Stimulated activated CD8-positive, alpha-beta memory T cell treated with anti-CD3 and anti-CD28 coated beads, Interleukin-12 subunit alpha, Interleukin-12 subunit beta, amount 100 ng/mL, for 24 hours (primary cell): ENCODE data around the gene COL4A2.

Experiments used
- DNase-seq: peaks from one replicate; pipeline ENCODE4 v3.0.0-alpha.2; 2020; ENCODE audit errors: extremely low read depth

COL4A2 gene

GRCh38 chr13:110339975-110340550 is 33.0 kb downstream of the COL4A2 start:
- no peak for DNase-seq

GRCh38 chr13:110340812-110341444 is 33.8 kb downstream of the COL4A2 start:
- DNase-seq: peak; percentile 17

DNA sequence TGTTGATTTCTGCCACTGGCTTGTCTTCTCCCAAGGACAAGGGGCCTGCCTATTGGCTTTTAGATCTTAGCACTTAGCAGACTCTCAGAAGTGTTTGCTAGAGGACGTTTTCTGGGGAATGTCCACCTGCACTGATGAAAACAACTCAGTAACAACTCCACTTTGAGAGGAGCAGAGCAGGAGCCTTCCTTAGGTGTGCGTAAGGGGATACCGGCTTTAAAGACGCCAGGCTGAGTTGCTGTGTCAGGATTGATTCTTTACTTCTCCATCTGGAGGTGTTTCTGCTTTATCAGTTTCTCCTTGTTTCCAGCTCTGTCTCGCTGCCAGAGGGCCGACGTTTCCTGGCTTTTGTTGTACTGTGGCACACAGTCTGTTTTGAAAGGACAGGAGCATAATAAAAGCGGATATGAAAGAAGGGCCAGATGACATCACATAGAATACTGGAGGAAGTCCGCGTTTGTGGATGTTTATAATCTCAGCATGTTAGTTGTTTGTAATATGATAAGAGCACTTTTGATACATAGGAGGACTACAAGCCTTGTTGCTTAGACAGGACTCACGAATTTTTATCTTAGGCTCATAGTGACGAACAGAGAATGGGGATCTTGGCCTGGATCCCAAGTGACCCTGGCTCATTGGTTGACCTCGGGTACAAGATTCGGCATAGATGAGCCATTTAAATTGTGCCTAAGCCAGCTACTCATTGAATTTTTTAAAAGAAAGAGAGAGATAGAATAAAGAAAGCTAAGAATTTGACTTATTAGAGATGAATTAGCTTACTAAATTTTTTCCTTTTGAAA is 34.6 kb downstream of the COL4A2 start:
- DNase-seq: no peak

- no peak for DNase-seq
Measured at GRCh38 chr13:110342474-110342873, 35.4 kb downstream of the COL4A2 start.

GRCh38 chr13:110343241-110343865 is 36.3 kb downstream of the COL4A2 start:
- no peak for DNase-seq

- DNase-seq: no peak
Measured at GRCh38 chr13:110344320-110344719, 37.2 kb downstream of the COL4A2 start.

DNA sequence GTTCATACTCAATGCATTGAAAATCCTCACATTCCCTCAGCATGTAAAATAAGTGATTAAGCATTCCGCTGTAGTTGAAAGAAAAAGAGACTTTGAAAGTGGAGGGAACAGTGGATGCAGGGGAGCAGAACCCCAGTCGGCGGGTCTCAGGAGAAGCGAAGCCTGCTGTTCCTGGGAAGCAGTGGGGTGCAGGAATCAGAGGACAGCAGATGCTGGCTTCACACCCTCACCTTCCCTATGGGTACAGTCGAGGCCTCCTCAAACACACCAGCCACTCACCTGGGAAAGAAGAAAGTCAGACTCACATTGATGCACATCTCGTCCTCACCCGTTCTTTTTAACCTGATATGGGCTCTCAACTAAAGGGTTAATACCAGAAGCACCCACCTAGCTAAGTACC is 38.2 kb downstream of the COL4A2 start:
- DNase-seq: no peak

DNA sequence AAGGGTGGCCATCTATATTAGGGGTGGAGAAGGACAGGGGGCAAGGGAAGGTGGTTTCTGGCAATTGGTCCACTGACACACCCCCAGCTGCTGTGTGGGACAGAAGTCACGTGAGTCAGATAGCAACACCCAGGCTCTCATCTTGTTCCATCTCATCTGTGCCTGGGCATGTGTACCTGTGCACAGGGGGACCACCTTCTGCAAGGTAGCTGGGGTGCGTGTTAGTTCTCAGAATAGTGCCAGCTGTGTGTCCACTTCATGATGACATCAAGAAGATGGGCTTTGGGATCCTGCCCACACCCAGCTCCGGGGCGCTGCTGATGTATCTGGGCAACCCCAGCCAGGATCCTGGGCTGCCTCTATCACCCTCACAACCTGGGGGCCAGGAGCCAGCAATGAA is 38.6 kb downstream of the COL4A2 start:
- no peak for DNase-seq

DNA sequence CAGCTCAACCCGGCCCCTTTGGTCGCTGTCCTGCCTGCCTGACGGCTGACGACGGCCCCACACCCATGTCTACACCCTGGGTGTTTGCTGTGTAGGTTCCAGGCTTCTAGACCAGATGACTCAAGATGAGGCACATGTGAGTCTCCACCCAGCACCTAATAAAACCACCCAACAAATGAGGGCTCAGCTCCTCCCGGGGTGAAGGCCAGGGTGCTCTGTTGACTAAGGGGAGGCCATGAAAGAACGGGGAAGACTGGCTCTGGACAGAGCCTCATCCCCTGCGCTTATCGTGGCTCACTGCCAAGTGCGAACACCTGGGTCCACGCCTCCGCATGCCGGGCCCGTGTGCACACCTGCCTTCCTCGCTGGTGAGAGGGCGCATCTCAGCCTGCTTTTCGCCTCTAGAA is 39.6 kb downstream of the COL4A2 start:
- DNase-seq: no peak

DNA sequence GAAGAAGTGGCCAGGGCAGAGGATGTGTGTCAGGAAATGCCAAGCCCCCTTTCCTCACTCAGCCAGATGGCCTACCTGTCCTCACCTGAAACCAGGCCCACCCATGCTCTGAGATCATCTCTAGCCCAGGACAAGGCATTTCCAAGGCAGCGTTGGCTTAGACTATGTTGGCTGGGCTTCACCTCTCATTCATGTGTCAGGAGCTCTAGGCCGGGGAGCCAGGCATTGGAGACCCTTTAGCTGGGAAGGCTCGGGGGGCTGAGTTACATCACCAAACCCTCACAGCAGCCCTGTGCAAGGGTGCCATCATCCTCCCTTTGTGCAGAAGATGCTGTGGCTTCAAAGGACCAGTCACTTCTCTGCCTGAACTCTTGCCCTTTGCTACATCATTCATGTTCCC is 40.0 kb downstream of the COL4A2 start:
- DNase-seq: no peak

- no peak for DNase-seq
Measured at GRCh38 chr13:110347535-110348308, 40.6 kb downstream of the COL4A2 start.

DNA sequence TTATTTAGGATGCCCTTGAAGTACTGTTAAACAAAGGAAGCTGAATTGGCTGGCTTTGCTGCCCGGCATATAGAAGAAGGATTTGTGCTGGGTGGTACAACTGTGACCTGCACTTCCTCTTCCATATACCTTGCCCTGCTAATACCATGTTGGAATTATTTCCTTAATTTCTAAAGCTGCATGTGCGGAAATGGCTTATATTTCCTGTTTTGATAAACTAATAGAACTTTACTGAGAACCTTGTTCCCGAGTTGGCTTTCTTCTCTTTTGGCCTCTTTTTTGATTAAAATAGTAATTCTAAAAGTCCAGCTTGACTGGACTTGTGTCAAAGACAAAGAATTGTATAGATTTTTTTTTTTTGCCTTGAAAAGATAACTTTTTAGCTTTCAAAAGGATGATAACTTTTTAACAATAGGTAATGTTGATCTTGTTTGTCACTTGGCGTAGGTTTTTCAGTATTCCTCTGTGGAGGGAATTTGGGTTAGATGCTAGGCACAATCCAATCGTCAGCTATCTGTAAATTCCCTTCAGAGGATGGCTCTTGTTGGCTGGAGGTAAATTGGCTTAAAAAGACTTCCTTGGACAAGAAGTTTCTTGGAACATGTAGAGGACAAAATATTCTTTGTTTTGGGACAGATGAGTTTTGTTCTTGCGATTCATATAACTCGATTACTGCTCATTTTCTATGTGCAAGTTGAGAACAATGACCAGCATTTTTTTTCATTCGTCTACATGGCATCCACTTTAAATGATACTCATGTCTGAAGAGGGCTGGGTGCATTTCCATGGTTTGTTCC is 41.4 kb downstream of the COL4A2 start:
- DNase-seq: no peak

DNA sequence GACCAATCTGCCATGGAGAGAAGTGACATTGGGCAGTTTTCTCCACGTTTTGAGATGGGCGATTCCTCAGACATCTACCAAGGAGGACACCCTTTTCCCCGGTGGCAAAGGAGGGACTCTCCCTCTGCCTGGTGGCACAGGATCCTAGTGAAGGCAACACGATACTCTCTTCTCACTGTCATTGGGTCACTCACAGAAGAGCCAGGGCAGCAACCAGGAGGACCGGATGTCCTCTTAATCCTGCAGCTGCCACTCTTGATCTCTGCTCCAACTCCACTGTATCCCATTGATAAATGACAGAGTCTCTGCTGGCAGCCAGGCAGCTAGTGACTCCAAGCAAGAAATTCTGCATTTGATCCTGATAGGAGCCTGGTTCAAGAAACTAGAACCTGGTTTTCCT is 42.2 kb downstream of the COL4A2 start:
- DNase-seq: no peak

- no peak for DNase-seq
Measured at GRCh38 chr13:110350049-110350448, 43.0 kb downstream of the COL4A2 start.

DNA sequence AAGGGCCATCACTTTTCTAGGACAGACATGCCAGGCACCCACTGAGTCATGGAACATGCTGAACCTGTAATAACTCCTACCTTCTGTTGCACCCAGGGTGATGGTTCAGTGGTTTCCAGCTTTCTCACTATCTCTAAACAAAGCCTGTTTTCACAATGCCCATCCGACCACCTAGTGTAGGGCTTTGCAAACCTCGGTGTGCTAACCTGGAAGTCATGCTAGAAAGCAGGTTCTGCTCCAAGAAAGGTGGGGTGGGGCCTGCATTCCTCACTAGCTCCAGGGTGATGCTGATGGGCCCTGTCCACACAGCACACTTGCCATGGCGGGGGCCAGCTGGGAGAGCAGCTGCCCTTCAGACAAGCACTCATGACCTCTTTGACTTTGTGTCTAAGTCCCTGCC is 43.4 kb downstream of the COL4A2 start:
- no peak for DNase-seq

GRCh38 chr13:110351636-110352420 is 44.7 kb downstream of the COL4A2 start:
- no peak for DNase-seq

- no peak for DNase-seq
Measured at GRCh38 chr13:110352735-110353134, 45.7 kb downstream of the COL4A2 start.

- no peak for DNase-seq
Measured at GRCh38 chr13:110353339-110353977, 46.4 kb downstream of the COL4A2 start.

DNA sequence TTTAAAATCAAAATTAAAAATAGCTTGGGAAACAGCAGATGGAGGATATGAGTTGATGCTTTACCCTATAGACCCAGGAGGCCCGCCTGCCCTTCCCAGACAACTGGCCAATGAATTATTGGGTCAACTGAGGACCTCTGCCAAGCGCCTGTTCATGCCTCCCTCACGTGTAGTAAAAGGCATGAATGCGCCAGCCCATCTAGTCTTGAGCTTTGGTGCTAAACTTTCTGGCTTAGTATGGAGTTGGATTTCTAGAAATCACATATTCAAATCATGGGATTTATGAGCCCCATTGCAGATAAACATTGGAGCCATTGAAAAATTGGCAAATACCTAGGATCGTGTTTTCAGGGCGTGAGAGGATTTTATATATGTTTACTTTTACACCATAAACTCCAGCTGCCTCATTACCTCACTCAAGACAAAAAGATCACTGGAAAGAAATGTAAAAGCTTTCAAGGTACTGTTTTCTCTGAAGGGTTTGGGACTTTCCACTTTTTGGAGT is 47.1 kb downstream of the COL4A2 start:
- no peak for DNase-seq
